HG03066 (cell line): ENCODE data around the gene CACNB1.

Experiments used
- ATAC-seq: cut with Tn5 transposase; IDR thresholded peaks from one replicate; pipeline ENCODE4 v1.9.1; 2021; ENCODE audit warnings: low read depth; ENCODE audit not compliant: unreplicated experiment

Gene CACNB1

DNA sequence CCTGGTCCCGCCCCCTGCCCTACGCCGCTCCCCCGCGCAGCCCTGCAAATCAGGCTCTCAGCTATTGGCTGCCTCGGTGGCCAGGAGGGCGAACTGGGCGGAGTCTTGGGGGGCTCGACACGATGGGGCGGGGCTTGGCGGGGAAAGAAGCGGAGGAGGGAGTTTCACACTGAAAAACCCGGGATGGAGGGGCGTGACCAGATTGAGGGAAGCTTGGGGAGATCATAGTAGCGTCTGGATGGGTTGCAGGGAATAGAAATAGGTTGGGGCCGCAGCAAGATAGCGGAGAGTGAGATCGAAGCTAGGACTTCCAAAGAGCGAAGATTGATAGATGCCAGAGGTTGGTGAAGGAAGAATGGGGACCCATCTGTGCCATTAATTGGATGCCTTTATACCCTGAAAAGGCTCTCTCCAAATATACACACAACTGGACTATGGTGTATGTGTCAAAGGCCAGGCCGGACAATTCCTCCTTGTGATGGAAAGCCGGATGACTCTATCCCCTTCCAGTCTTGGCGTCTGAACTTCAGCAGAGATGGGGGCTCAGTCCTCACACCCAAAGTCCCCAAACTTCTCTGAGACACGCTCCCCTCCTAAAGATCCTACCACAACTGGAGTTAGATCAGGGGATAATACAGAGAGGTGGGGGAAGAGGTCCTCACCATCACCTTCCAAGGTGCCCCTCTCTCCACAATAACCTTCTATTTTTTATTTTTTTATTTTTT, 28.7 kb upstream of the CACNB1 start:
- no peak for ATAC-seq

DNA sequence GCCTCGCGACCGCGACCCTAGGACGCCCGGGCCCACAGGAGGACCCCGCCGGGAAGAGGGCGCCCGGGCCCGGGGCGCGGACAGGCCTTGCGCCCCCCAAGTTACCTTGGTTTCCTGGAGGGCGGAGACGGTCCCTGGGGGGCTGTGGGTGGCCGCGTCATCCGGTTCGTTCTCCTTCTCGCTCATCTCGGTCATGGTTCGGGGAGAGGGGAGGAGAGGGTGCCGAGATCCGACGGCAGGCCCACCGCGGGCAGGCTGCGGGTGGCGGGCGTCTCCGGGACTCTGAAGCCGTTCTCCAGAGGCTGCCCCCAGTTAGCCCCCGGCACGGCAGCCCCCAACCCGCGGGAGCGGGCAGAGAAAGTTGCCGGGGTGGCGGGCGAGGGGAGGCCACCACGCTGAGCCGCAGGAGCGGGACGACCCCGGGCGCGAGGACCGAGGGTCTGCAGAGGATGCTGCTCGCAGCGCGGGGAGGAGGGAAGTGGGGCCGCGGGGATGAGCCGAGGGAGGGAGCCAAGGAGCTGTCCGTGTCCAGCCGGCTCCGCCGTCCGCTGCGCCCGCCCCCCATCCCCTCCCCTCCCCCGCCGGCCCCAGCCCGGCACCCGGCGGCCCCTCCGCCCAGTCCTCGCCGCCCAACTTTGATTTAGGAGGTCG, 28.0 kb upstream of the CACNB1 start, which contains the start of gene STAC2:
Gene STAC2 (minus strand): TSS at position 638 of the 651 bp plus-strand sequence. CDS start 443 bp downstream, at position 195.
- ATAC-seq = no peak

DNA sequence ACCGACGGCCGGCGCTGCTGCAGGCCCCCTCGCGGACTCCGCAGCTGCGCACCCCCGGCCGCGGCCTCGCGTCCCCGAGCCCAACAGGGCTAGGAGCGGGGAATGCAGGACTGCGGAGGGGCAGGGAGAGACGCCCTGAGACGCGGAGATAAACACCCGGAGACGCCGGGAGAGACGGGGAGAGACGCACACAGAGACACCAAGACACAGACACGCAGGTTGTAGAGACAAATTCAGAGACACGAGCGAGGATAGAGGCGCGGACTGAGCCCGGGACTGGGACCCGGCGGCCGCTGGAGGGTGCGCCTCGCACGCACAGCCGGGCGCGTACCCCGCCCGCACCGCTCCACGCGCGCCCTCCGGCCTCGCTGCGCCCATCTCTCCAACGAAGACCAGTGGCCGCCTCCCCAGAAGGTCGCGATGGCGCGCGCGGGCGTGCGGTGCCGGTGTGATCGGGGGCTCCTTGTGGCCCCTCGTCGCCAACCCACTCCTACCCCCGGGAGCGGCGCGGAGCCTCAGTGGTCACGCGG, 27.4 kb upstream of the CACNB1 start:
- no peak for ATAC-seq

DNA sequence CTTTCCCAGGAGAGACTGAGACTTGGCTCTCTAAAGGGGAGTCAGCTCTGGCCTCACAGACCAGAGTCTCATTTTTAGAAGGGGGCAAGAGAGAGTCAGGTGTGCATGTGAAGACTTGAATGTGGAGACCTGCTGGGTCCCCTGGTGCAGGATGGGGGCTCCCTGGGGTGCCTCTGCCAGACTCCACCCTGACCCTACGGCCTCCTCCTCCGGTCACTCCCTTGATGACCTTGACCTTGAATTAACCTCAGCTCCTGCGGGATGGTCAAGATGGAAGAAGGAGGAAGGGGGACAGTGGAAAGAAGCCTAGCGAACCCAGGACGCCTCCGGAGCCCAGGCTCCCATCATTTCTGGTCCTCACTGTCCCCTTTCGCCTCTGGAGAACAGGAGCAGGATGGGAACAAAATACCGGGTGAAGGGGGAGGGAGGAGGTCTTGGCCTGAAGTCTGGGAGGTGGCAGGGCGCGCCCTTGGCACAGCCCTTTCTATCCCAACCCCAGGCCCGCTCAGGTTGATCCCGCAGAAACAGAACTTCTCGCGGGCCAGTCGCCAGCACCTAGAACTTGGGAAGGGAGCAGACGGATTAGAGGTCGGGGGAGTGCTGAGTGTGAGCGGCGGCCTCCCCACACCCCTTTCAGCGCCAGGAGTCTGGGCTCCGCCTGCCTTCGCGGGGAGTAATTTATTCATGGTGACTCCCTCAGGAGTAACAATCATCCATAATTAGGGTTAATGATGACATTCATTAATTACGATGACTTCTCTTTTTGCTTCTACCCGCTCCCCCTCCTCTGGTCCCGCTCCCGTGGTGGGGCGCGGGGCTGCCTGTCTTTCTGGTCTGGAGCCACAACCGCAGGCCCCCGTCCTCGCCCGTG, 26.7 kb upstream of the CACNB1 start:
- ATAC-seq = no peak

DNA sequence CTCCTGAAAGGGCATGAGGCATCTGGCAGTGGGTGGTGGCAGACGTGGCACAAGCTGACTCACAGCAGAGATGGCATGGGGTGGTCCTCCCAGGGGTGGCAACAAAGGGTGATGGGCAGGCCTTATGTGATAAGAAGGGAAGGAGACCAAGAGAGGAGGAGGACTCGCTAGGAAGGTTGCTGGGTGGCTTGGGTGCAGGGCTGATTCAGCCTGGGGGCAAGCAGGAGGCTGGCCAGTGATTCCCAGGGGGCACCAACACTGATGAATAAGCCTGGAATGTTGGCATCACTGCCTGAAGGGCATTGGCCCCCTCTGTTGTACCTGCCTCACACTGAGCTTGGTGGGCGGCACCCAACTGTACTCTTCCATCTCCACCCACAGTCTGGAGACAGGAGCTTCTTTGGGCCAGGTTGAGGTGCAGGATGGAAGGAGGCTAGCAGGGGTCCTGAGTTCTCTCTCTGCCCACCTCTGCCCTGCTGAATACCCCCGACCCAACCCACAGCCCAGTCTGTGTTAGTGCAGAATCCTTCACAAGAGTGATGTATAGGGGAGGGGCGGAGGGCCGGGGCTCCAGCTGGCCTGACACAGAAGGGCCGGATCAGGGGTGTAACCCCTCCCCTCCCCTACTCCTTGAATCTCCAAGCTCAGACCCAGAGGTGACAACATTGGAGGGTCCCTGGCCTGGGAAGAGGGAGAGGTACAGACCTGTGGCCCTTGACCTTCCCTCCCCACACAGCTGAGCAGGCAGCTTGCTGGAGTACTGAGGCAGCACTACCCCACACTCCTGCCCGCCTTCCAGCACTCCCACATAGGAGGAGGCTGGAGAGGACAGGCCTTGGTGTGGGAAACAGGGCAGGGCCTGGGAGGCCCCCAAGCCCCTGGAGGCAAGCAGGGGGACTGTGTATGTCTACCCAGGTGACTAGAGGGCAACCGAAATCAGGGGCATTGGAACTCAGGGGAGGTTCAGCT, 25.7 kb upstream of the CACNB1 start:
- ATAC-seq = no peak

DNA sequence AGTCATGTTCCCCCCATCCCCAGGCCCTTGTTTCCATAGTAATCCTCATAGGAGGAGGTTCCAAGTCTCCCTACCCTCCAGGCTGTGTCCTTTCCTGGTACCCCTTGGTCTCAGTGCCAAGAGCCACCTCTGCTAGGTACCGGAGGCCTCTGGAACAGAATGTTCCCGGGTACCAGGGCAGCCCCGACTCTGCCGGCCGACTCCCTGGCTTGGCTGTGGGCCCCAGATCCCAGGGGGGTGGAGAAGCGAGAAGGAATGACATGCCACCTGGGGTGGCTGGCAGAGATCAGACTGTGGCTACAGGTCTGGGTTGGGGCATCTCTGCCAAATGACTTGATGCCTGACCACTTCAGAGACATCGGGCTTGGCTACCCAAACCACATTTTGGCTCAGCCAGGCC, 24.7 kb upstream of the CACNB1 start:
- no peak for ATAC-seq

DNA sequence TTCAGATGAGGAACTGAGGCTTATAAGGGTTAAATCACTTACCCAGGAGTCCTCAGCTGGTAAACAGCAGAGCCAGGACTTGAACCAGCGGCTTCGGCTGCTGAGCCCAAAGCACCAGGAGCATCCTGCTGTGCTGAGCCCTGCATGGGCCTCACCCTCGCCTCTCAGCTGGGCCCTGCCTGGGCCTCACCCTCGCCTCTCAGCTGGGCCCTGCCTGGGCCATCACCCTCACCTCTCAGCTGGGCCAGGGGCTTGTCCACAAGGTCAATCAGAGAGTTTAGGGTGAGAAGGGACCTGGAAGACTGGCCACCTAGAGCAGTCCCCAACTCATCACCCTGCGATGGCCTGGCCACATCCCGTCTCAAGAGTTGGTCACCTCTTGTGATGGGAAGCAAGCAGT, 24.1 kb upstream of the CACNB1 start:
- ATAC-seq = no peak

DNA sequence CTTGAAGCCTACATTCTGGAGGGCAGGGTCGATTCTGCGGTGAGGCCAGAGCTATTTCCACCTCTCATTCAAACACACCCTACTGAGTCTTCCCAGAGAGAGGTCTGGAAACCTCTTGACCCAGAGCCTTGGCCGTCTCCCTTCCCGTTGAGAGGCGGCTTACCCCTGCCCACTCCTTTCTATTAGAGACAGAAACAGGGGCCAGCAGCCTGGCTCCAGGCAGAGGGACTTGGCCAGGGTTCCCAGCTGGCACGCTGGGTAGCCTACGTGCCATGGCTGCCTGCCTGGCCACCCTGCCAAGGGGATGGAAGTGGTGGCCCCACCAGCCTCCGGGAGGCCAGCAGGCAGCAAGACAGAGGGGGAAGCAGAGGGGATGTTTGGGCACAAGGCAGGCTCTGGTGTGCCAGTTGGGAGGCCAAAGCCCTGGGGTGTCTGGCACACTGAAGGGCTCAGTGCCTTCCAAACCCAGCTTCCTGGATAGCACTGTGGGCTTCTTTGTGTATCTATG, 22.2 kb upstream of the CACNB1 start:
- no peak for ATAC-seq

DNA sequence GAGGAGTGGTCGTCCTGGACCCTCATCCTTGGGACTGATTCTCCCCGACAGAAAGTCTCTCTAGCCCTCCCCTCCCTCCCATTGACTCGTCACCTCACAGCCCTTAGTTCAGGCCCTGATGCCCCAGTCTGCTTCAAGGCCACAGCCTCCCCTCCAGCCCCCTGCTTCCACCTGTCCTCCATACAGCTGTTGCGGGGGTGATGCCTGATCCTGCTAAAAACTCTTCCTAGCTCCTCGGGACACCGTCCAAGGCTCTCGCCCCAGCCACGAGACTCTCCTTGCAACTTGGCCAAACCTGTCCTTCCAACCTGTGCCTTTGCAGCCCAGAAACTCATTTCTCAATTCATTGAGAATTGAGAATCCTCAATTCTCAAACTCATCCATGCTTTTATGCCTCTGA, 21.4 kb upstream of the CACNB1 start:
- no peak for ATAC-seq

DNA sequence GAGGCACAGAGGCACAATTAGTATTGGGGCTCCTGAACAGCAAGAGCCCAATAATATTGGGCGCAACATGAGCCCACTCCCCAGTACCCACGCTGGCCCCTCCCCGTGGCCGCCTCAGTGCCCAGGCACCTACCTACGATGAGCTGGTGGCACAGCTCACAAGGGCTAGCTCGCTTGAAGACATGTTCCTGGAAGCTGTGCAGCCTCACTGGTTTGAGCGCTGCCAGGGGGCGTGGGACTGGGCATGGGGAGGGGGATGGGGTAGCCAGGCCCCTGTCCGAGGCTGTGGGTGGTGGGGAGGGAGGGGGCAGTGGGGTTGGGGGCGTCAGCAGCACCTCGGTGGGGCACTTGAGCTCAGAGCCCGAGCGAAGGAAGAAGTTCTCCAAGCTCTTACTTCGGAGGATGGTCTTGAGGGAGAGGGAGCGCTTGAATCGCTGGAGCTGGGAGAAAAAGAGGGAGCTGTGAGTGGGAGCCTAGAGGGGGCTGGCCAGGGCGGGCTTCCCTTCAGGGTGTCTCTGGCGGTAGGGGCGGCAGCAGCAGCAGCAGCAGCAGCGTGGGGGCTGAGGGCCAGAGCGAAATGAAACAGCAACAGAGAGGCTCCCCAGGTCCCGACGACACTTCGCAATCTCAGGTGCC, 20.4 kb upstream of the CACNB1 start:
- no peak for ATAC-seq

DNA sequence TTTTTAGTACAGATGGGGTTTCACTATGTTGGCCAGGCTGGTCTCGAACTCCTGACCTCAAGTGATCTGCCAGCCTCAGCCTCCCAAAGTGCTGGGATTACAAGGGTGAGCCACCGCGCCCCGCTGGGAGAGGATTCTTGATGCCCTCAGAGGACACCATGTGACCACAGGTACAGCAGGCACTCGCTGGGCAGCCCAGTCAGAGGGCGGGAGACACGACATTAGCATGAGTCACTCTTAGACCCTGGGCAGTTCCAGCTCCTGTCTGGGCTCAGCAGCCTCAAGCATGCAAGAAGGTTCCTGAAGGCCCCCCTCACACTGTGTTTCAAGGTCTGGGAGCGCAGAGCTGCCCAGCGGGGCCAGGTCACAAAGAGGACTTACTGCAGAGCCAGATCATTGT, 16.4 kb upstream of the CACNB1 start:
- no peak for ATAC-seq

DNA sequence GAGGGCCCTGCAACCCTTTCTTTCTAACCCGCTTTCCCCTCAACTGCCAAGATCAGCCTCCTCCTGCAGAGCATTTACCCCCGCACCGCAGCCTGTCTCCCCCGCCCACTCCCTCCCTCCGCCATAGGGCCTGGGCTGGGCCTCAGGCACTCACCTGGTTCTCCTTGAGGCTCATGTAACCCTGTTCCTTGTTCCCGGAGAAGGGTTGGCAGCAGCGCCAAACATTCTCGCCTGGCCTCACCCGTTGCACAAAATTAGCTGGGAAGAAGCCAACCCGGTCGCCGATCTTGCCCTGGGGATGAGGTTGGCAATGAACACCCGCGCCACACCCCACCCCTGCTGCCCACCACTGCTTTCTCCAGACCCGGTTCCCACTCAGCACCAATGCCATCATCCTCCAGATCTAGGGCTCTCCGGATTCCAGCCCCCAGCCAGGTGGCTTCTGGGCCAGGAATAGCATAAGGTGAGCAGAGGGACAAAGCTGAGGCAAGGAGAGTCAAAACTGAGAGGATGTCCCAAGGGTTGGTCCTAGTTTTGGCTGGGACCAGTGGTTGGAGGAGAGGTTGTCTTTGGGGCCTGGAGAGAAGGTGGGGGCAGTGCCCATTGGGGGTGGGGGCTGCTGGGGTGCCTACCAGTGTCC, 15.5 kb upstream of the CACNB1 start:
- no peak for ATAC-seq

DNA sequence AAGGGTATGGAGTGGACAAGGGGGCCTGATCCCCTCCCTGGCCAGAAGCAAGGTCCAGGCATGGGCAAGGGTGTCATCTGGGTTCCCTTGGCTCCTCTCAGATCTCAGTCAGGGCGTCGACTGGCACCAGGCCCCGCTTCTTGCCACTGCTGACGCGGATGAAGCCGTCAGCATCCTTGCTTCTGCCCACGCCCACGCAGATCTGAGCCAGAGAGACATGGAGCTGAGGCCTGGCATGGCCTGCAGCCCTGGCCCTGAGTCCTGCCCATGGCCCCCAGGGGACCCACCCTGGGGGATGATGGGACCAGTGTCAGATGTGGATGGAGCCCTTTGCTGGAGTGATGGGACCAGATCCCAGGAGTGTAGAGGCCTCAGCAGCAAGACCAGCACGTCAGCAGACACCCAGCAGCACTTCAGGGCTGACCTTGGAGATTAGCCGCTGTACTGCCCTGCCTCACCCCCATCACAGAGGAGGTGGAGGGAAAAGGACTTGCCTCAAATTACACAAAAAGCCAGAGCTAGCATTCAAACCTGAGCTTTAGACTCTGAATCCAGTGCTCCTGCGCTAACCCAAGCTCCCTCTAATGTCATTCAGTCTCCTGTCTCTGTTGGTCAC, 14.8 kb upstream of the CACNB1 start:
- ATAC-seq = no peak

DNA sequence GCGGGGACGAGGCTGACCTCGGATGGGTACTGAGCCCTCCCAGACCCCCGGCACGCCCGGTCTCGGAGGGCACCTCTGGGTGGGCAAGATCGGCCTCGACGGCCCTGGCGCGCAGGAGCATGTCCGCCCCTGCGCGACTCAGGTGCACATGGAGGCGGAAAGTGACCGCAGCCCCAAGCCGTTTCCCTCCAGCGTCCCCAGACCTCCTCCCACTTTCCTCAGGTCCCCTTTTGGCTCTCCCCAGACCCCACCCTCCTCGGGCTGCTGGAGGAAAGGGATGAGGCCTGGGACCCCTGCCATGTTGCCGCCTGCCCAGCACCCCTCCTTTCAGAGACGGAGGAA, 12.6 kb upstream of the CACNB1 start:
- no peak for ATAC-seq

DNA sequence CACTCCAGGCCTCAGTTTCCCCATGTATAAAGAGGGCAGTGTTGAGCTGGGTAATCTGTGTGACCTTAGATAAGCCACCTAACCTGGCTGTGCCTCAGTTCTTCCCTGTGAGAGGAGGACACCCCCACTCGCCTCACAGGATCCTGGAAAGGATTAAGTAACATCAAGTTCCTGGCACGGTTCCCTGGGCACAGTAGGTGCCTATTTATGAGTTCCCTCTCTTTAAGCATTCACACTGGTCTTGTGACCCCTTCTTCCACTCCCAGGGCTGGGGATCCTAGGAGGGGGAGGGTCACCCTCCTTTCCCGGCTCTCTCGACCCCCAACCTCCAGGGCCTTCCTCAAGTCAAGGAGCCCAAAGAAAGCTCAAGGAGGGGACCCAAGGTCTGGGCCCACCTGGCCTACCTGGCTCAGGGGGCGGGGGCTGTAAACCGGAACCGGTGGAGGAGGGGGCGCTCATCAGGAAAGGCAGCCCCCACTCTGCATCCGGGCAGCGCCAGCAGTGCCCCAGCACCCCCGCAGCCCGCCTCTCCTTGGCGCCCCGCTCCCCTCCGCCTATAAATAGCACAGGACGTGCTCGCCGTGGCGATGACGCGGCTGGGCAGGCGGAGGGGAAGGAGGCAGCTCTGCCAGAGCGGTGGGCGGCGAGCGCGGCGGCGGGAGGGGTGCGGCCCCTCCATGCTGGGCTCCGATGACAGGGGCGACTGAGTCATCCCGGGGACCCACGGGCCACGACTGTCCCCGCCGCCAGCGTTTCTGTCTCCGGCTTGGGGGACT, 12.0 kb upstream of the CACNB1 start:
- ATAC-seq = no peak

DNA sequence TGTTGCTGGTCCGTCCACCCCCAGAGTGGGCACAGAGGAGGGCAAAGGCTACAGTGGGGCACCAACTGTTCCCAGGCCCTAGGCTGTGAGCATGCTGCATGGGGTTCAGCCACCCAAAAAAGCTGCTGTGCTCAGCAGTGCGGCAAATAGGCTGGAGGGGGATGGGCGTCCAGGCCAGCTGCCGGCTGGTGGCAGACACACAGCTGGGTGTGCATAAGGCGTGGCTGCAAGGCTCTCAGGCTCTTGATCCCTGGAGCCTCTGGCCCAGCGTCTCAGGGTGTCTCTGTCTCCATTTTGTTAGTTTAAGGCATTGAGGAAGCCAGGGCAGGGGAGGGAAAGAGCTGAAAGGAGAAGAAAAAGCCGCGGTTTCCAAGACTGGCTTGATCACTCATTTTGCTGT, 11.4 kb upstream of the CACNB1 start:
- no peak for ATAC-seq

DNA sequence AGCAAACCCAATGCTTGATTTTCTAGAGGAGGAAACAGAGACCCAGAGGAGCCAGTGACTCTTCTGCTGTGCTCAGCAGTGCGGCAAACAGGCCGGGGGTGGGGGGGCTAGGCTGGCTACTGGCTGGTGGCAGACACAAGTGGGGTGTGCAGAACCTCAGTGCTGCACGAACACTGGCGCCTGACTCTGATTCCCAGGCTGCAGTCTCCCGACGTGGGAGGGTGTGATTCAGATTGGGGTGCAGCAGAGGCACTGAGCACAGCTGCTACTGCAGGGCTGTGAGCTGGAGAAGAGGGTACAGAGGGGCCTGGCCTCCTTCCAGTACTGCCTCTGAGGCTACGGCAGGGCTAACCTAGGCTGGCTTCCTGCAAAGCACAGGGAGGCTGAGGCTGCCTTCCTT, 10.7 kb upstream of the CACNB1 start:
- ATAC-seq = no peak

DNA sequence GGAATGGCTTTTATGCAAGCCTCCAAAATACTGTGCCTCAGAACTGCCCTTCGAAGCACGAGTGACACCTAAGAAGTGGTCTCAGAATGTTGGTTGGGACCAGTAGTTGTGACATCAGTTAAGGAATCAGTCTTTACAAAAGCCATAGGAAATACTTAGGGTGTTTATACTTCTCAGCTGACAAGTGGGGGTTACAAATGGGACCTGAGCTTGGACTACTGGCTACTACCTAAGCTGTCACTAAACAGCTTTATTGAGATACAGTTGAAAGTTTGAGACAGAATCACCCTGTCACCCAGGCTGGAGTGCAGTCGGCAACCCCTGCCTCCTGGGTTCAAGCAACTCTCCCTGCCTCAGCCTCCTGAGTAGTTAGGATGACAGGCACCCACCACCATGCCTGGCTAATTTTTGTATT, 7.7 kb upstream of the CACNB1 start:
- ATAC-seq = no peak
